Measurements from ENCODE around the gene LTBP1. TPM values are rescaled to one million over a fixed set of nuclear protein-coding genes. Genes with fewer than 3 reads are reported as not detected.

LTBP1 gene
- total RNA-seq, 1 experiment from 2014 or later: 10.3 TPM

DNA sequence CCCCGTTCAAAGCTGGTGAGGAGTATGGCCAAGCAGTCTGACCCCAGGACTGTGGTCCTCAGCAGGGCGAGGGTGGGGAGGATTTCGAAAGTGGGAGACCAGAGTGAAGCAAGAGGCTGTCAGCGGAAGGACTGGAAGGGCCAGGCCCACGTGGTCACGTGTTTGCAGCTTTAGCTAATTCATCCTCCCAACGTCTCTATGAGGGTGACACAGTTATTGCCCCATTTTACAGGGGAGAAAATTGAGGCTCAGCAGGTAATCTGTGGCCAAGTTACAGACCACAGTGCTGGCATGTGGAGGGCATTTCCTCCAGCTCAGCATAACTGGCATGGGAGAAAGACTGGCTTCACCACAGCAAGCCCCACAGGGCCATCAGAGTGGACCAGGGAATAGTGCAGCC, 45.4 kb upstream of the LTBP1 start:
- Histone ChIP-seq H3K36me3 (ENCODE audit: low read depth) (no peaks in the 10 kb centered on the region), H3K27ac (no peak overlapping the region), H3K4me3 (no peak overlapping the region), H3K4me1 (replicated peaks; ENCODE audit: insufficient read depth) (no peaks in the 10 kb centered on the region), H3K27me3 (ENCODE audit: insufficient read depth, low read depth) (no peaks in the 10 kb centered on the region), H3K9me3 (ENCODE audit: insufficient read depth, low read depth) (no peaks in the 10 kb centered on the region), H3F3A (ENCODE audit: insufficient read depth, low read depth) (no peaks in the 10 kb centered on the region), H3K4me2 (no peak overlapping the region), H2AFZ (no peak overlapping the region), H3K9me2 (ENCODE audit: insufficient read depth) (no peaks in the 10 kb centered on the region), H4K20me1 (ENCODE audit: insufficient read depth) (no peaks in the 10 kb centered on the region), H3K79me2 (ENCODE audit: low read depth) (no peaks in the 10 kb centered on the region)
- no TSS peak for BruUV-seq (replicated peaks)
- POLR2A ChIA-PET (ENCODE audit: unreplicated experiment): no interaction called here
- intact Hi-C loops (cut with micrococcal nuclease; ENCODE audit: unreplicated experiment): no loop called here
- CTCF ChIA-PET: no interaction called here
- no peak for DNase-seq
- TF ChIP-seq EZH2 (IDR thresholded peaks at IDR 0.05; ENCODE audit: low read depth): no peak
- TF ChIP-seq, protein P1, sequence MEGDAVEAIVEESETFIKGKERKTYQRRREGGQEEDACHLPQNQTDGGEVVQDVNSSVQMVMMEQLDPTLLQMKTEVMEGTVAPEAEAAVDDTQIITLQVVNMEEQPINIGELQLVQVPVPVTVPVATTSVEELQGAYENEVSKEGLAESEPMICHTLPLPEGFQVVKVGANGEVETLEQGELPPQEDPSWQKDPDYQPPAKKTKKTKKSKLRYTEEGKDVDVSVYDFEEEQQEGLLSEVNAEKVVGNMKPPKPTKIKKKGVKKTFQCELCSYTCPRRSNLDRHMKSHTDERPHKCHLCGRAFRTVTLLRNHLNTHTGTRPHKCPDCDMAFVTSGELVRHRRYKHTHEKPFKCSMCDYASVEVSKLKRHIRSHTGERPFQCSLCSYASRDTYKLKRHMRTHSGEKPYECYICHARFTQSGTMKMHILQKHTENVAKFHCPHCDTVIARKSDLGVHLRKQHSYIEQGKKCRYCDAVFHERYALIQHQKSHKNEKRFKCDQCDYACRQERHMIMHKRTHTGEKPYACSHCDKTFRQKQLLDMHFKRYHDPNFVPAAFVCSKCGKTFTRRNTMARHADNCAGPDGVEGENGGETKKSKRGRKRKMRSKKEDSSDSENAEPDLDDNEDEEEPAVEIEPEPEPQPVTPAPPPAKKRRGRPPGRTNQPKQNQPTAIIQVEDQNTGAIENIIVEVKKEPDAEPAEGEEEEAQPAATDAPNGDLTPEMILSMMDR (conservative IDR thresholded peaks at IDR 0.05): no peak

DNA sequence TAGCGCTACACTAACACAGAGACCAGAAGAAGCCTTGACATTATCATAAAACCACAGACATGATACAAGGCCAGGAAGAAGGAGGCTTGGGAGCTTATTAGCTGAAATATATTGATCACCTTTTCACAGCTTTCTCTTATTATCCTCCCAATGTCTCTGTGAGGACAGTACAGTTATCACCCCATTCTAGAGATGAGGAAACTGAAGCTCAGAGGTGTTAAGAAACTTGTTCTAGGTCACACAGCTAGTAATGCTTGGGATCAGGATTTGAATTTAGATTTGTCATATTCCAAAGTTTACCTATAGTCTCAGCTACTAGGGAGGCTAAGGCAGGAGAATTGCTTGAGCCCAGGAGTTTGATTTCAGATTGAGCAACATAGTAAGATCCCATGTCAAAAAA, 44.6 kb upstream of the LTBP1 start:
- H3F3A ChIP-seq (ENCODE audit: insufficient read depth, low read depth): no peaks in the 10 kb centered on the region
- POLR2A ChIA-PET (ENCODE audit: unreplicated experiment): no interaction called here
- H3K4me3 ChIP-seq: no peak overlapping the region
- no peaks in the 10 kb centered on the region for H3K79me2 ChIP-seq (ENCODE audit: low read depth)
- H3K4me2 ChIP-seq: no peak overlapping the region
- intact Hi-C loops (cut with micrococcal nuclease; ENCODE audit: unreplicated experiment): no loop called here
- no peaks in the 10 kb centered on the region for H3K36me3 ChIP-seq (ENCODE audit: low read depth)
- no peaks in the 10 kb centered on the region for H4K20me1 ChIP-seq (ENCODE audit: insufficient read depth)
- CTCF ChIA-PET: no interaction called here
- H3K4me1 ChIP-seq (replicated peaks; ENCODE audit: insufficient read depth): no peaks in the 10 kb centered on the region
- H3K27ac ChIP-seq: no peak overlapping the region
- no peaks in the 10 kb centered on the region for H3K9me2 ChIP-seq (ENCODE audit: insufficient read depth)
- no peaks in the 10 kb centered on the region for H3K27me3 ChIP-seq (ENCODE audit: insufficient read depth, low read depth)
- no peak overlapping the region for H2AFZ ChIP-seq
- no TSS peak for BruUV-seq (replicated peaks)
- TF ChIP-seq, protein P1 (conservative IDR thresholded peaks at IDR 0.05): no peak
- no peak for TF ChIP-seq EZH2 (IDR thresholded peaks at IDR 0.05; ENCODE audit: low read depth)
- no peak for DNase-seq
- H3K9me3 ChIP-seq (ENCODE audit: insufficient read depth, low read depth): no peaks in the 10 kb centered on the region

GRCh38 chr2:32902986-32903385, 43.8 kb upstream of the LTBP1 start:
- POLR2A ChIA-PET (ENCODE audit: unreplicated experiment): no interaction called here
- Histone ChIP-seq H3K4me2 (no peak overlapping the region), H3K36me3 (ENCODE audit: low read depth) (no peaks in the 10 kb centered on the region), H3K4me1 (replicated peaks; ENCODE audit: insufficient read depth) (no peaks in the 10 kb centered on the region), H3K27ac (no peak overlapping the region), H3K4me3 (no peak overlapping the region), H4K20me1 (ENCODE audit: insufficient read depth) (no peaks in the 10 kb centered on the region), H3K9me3 (ENCODE audit: insufficient read depth, low read depth) (no peaks in the 10 kb centered on the region), H3F3A (ENCODE audit: insufficient read depth, low read depth) (no peaks in the 10 kb centered on the region), H3K9me2 (ENCODE audit: insufficient read depth) (no peaks in the 10 kb centered on the region), H2AFZ (no peak overlapping the region), H3K79me2 (ENCODE audit: low read depth) (no peaks in the 10 kb centered on the region), H3K27me3 (ENCODE audit: insufficient read depth, low read depth) (no peaks in the 10 kb centered on the region)
- intact Hi-C loops (cut with micrococcal nuclease; ENCODE audit: unreplicated experiment): no loop called here
- CTCF ChIA-PET: no interaction called here
- BruUV-seq (replicated peaks): no TSS peak
- no peak for DNase-seq
- TF ChIP-seq, protein P1 (conservative IDR thresholded peaks at IDR 0.05): no peak
- TF ChIP-seq EZH2 (IDR thresholded peaks at IDR 0.05; ENCODE audit: low read depth): no peak
